Mesothelial cell of epicardium (in vitro differentiated cells): ENCODE measurements around the gene MCRIP2. TPM values are rescaled to one million over a fixed set of nuclear protein-coding genes. Genes with fewer than 3 reads are reported as not detected.

ENCODE experiments used
- DNase-seq, 2 experiments: peaks; one replicate each; pipeline ENCODE4 v3.0.0; 2021; ENCODE audit warnings: low spot score in 2 of 2; ENCODE audit not compliant: unreplicated experiment in 2 of 2
- H3K27ac Mint-ChIP-seq: 2 replicates; pipeline ENCODE4 v1.8.0; 2021; ENCODE audit warnings: mixed read lengths
- H3K27me3 Mint-ChIP-seq: 2 replicates; pipeline ENCODE4 v1.8.0; 2021; ENCODE audit warnings: low read depth, mixed read lengths
- H3K36me3 Mint-ChIP-seq: 2 replicates; pipeline ENCODE4 v1.8.0; 2021; ENCODE audit warnings: mixed read lengths
- H3K4me1 Mint-ChIP-seq: 2 replicates; pipeline ENCODE4 v1.8.0; 2021; ENCODE audit warnings: mixed read lengths
- H3K4me3 Mint-ChIP-seq: 2 replicates; pipeline ENCODE4 v1.8.0; 2021; ENCODE audit warnings: mild to moderate bottlenecking, moderate library complexity, mixed read lengths
- H3K9me3 Mint-ChIP-seq: 2 replicates; pipeline ENCODE4 v1.8.0; 2021; ENCODE audit warnings: mixed read lengths
- CTCF ChIP-seq: fragments of 200-600 bp; sonication (generic); IDR thresholded peaks from one replicate; pipeline ENCODE4 v1.5.0; 2021; ENCODE audit warnings: antibody characterized with exemption; ENCODE audit not compliant: unreplicated experiment
- total RNA-seq: library from RNA; stranded (reverse); gene quantifications from 3 replicates; pipeline ENCODE4 v1.2.1, GENCODE V29; 2021

MCRIP2 gene
- total RNA-seq = 20.5 to 24.6 TPM (median 21.7 TPM) in 3 replicates

GRCh38 chr16:641326-642188 lies at the start of gene MCRIP2:
Gene MCRIP2 (plus strand): TSS chr16:641828. CDS start chr16:641992, 164 bp downstream.
- H3K27ac Mint-ChIP-seq = no peak within 1 kb of the TSS
- DNase-seq = peak in 1 of 2 experiments; percentile 66

GRCh38 chr16:591892-592517 lies 49.6 kb upstream of the MCRIP2 start:
- peaks cover 12% of the 10 kb centered on the region for H3K36me3 Mint-ChIP-seq
- TF ChIP-seq CTCF = no peak
- H3K4me3 Mint-ChIP-seq = peak overlapping the region; percentile 83
- no peak for DNase-seq
- H3K27ac Mint-ChIP-seq = peak overlapping the region; percentile 77
- no peaks in the 10 kb centered on the region for H3K9me3 Mint-ChIP-seq
- no peaks in the 10 kb centered on the region for H3K27me3 Mint-ChIP-seq
- peaks cover 40% of the 10 kb centered on the region for H3K4me1 Mint-ChIP-seq

More at GRCh38 chr16:641326-642188, at the start of gene MCRIP2:
- Mint-ChIP-seq H3K4me3 (peak within 1 kb of the TSS; percentile 62), H3K36me3 (no peaks in the 10 kb centered on the region), H3K27me3 (no peaks in the 10 kb centered on the region), H3K9me3 (no peaks in the 10 kb centered on the region), H3K4me1 (peaks cover 7% of the 10 kb centered on the region)
- TF ChIP-seq CTCF = no peak

GRCh38 chr16:592518-593306 lies 48.9 kb upstream of the MCRIP2 start:
- DNase-seq = no peak
- H3K36me3 Mint-ChIP-seq = peaks cover 13% of the 10 kb centered on the region
- H3K9me3 Mint-ChIP-seq = no peaks in the 10 kb centered on the region
- peak overlapping the region; percentile 77 for H3K27ac Mint-ChIP-seq
- peaks cover 36% of the 10 kb centered on the region for H3K4me1 Mint-ChIP-seq
- H3K27me3 Mint-ChIP-seq = no peaks in the 10 kb centered on the region
- H3K4me3 Mint-ChIP-seq = peak overlapping the region; percentile 83
- TF ChIP-seq CTCF = no peak

GRCh38 chr16:593406-593805 lies 48.2 kb upstream of the MCRIP2 start:
- Mint-ChIP-seq H3K36me3 (peaks cover 13% of the 10 kb centered on the region), H3K27me3 (no peaks in the 10 kb centered on the region), H3K4me1 (peaks cover 33% of the 10 kb centered on the region), H3K9me3 (no peaks in the 10 kb centered on the region), H3K4me3 (no peak overlapping the region), H3K27ac (peak overlapping the region; percentile 81)
- no peak for TF ChIP-seq CTCF
- DNase-seq = no peak

GRCh38 chr16:593807-594206 lies 47.8 kb upstream of the MCRIP2 start:
- H3K36me3 Mint-ChIP-seq = peaks cover 13% of the 10 kb centered on the region
- no peak for TF ChIP-seq CTCF
- H3K4me1 Mint-ChIP-seq = peaks cover 31% of the 10 kb centered on the region
- no peak for DNase-seq
- H3K27ac Mint-ChIP-seq = peak overlapping the region; percentile 81
- no peak overlapping the region for H3K4me3 Mint-ChIP-seq
- no peaks in the 10 kb centered on the region for H3K9me3 Mint-ChIP-seq
- no peaks in the 10 kb centered on the region for H3K27me3 Mint-ChIP-seq
